NCI-H2196 (cell line): Measurements from ENCODE around the gene ENC1.
"Not testable (repeated sequence)": the region's sequence is repeated elsewhere in the genome, so short reads cannot be mapped to it uniquely, and the experiment has no call there.

Experiments
- DNase-seq: peaks from one replicate; lab custom pipeline; 2025; ENCODE audit not compliant: unreplicated experiment; lab: John Stamatoyannopoulos, UW

ENC1 gene, protein sequence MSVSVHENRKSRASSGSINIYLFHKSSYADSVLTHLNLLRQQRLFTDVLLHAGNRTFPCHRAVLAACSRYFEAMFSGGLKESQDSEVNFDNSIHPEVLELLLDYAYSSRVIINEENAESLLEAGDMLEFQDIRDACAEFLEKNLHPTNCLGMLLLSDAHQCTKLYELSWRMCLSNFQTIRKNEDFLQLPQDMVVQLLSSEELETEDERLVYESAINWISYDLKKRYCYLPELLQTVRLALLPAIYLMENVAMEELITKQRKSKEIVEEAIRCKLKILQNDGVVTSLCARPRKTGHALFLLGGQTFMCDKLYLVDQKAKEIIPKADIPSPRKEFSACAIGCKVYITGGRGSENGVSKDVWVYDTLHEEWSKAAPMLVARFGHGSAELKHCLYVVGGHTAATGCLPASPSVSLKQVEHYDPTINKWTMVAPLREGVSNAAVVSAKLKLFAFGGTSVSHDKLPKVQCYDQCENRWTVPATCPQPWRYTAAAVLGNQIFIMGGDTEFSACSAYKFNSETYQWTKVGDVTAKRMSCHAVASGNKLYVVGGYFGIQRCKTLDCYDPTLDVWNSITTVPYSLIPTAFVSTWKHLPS

DNA sequence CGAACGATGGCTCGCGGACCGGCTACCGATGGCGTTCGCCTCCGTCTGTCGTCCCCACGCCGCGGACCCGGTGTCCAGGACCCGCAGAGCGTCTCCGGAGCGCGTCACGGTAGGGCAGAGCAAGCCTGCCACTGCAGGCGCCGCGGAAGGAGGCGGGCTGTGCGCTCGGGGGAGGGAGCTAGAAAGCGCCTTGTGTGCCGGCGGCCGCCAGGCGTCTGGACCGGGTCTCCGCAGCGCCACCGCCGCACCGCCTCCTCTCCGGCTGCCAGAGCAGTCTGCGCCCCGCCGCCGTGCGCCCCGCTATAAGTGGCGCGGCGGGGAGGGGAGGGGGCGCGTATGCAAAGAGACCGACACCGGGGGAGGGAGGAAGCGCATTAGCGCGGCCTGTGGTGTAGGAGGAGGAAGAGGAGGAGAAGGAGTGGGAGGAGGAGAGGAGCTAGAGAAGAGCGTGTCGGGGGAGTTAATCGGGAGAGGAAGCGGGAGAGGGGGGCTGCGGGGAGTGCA is at the start of gene ENC1:
ENC1 (minus strand) TSS at position 279 of the 504 bp plus-strand sequence. CDS start 4,243 bp downstream, outside the sequence.
- DNase-seq: peak; percentile 35

DNA sequence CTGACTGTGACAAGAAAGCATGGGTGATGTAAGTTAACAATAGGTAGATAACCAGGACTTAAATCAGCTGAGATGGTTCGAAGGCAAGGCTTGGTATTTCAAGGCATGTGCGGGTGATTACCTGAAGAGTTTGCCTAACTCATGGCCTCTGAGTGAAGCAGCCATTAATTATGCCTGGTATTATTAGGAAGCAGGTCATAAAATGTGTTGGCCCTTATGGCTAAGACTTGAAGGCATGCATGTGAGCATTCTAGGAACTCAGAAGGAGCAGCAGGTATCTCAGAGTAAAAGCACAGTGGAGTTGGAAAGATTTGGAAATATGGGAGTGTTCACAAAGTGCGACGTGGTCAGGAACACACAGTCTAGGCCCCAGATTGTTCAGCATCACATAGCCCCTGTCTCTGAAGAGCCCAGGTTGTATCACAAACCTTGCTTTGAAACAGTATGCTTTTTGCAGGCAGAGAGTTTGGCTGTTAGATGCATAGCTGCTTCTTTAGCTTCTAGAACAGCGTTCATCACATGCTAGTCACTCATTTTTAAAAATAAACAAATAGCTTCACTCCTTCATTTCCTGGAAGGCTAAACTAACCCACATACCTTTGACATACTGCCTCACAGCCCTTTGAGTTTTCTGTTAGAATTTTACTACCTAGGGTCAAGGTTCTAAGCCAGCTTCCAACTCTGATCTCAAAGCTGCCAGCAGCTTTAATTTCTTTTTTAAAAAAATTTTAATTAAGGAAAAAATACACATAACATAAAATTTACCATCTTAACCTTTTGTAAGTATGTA is 46.6 kb upstream of the ENC1 start:
- DNase-seq: no peak

- no peak for DNase-seq
These were observed 45.6 kb upstream of the ENC1 start for GRCh38 chr5:74685979-74686631.

DNA sequence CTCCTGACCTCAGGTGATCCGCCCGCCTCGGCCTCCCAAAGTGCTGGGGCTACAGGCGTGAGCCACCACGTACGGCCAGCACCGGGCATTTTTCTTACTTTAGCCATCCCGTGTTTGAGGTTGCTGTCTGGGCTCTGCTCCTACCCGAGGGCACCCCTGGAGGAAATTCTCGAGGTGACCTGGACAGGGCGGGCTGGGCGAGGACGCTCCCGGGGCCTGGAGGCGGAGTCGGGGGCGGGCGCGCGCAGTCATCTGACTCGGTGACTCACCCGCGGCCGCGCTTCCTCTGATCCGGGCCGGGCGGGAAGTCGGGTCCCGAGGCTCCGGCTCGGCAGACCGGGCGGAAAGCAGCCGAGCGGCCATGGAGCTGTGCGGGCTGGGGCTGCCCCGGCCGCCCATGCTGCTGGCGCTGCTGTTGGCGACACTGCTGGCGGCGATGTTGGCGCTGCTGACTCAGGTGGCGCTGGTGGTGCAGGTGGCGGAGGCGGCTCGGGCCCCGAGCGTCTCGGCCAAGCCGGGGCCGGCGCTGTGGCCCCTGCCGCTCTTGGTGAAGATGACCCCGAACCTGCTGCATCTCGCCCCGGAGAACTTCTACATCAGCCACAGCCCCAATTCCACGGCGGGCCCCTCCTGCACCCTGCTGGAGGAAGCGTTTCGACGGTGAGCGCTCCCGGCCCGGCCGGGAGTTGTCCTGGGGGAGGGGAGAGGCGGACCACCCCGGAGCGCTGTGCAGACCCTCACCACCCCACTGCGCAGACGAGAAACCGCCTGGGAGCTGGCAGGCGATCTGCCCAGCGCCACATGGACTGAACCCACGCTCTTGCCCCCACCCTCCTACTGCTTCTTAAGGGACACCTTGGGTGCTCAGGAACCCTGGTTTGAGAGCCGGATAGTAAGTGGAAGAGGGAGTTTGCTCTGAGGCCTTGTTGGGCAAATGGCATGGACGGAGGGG is 44.6 kb upstream of the ENC1 start, which contains the start of gene HEXB:
HEXB (plus strand) TSS at position 334 of the 952 bp plus-strand sequence; CDS start at position 362, 28 bp downstream.
- peak; percentile 70 for DNase-seq

- no peak for DNase-seq
These were observed 39.4 kb upstream of the ENC1 start for GRCh38 chr5:74679966-74680365.

DNA sequence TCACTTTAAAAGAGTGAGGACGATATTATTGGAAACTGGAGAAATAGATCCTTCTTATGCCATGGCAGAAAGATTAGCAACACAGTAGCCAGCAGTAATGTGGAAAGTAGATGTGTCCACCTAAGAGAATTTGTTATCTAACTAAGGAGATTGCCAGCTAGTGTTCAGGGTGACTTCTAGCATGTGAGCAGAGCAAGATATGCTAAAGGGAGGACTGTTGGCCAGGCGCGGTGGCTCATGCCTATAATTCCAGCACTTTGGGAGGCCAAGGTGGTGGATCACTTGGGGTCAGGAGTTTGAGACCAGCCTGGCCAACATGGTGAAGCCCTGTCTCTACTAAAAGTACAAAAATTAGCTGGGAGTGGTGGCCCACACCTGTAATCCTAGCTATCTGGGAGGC is 38.8 kb upstream of the ENC1 start:
- DNase-seq: not testable (repeated sequence)

- DNase-seq: not testable (repeated sequence)
These were observed 37.6 kb upstream of the ENC1 start for GRCh38 chr5:74678123-74678522.

DNA sequence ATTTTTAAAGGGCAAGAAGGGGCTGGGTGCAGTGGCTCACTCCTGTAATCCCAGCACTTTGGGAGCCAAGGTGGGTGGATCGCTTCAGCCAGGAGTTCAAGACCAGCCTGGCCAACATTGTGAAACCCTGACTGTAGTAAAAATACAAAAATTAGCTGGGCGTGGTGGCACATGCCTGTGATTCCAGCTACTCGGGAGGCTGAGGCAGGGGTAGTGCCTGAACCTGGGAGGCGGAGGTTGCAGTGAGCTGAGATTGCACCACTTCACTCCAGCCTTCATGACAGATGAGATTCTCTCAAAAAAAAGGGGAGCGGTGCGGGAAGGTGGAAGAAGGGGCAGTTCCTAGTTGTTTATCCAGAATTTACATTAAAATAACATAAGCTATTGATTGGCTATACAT is 35.9 kb upstream of the ENC1 start:
- DNase-seq: not testable (repeated sequence)

GRCh38 chr5:74673011-74673790 is 32.7 kb upstream of the ENC1 start:
- DNase-seq: peak; percentile 4

DNA sequence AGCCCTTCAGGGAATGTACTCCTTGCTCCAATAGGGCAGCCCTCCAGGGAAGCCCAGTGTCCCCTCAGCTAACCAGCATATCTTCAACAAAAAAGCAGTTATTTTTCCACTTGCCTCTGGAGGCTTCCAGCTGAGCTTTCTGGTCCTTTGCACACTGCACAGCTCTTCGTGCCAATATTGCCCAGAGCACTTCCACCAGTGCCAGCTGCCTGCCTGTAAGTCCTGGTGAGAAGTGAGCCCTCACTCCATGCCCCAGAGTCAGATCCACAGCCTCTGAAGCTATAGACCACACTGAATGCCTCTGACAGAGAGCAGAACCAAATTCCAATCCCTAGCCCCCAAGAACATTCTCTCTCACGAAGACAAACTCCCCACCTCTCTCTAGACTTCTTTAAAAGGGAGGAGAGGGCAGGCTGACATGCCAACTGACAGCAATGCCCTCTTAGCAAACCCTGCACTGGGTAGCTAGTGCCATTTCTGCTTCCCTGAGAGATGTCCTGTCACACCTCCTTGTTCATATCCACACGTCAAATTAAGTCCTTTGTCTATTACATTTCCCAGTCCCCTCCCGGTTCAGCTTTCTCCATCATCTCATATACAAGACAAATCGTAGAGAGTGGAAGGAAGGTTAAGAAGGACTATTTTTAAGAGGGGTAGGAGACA is 31.8 kb upstream of the ENC1 start:
- no peak for DNase-seq

GRCh38 chr5:74670396-74671038 is 30.0 kb upstream of the ENC1 start:
- no peak for DNase-seq

- no peak for DNase-seq
These were observed 29.3 kb upstream of the ENC1 start for GRCh38 chr5:74669821-74670220.

GRCh38 chr5:74667396-74667795 is 26.9 kb upstream of the ENC1 start:
- no peak for DNase-seq

GRCh38 chr5:74665816-74666215 is 25.3 kb upstream of the ENC1 start:
- DNase-seq: no peak

GRCh38 chr5:74665273-74665672 is 24.7 kb upstream of the ENC1 start:
- DNase-seq: no peak

DNA sequence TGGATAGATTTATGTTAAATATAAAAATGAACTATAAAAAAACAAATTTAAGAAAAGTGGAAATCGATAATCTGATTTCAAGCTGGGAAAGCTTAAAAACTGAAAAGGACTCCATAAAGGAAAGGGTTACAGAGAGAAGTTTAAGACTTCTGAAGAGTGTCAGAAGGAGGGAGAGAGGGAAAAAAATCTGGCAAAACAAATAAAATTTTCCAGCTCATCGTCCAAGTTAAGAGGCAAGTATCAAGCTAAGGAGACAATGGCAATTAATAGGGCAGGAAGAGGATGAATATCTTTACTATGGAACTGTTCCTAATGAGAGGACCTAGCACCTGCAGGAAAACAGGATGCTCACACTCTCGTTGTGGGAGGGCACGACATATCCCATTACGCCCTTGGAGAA is 24.0 kb upstream of the ENC1 start:
- no peak for DNase-seq

GRCh38 chr5:74660873-74661272 is 20.3 kb upstream of the ENC1 start:
- no peak for DNase-seq

- DNase-seq: no peak
These were observed 19.6 kb upstream of the ENC1 start for GRCh38 chr5:74660140-74660539.
